ENCODE measurements around the gene SIAH3.

The SIAH3 gene

GRCh38 chr13:45812695-45813372 lies 38.7 kb downstream of the SIAH3 start:
- no peak overlapping the region for H3K27ac ChIP-seq
- no peaks in the 10 kb centered on the region for H3K36me3 ChIP-seq (ENCODE audit: insufficient read depth)
- no peaks in the 10 kb centered on the region for H3K27me3 ChIP-seq (ENCODE audit: insufficient read depth, low read depth)
- no peaks in the 10 kb centered on the region for H3K79me2 ChIP-seq (ENCODE audit: insufficient read depth, low read depth)
- no peak for TF ChIP-seq CTCF (conservative IDR thresholded peaks at IDR 0.05; ENCODE audit: low read depth, low read length)
- H3K9ac ChIP-seq, result no peak overlapping the region
- peaks cover 5% of the 10 kb centered on the region for H3K4me1 ChIP-seq (ENCODE audit: low read depth, poor library complexity, severe bottlenecking)
- no peaks in the 10 kb centered on the region for H4K20me1 ChIP-seq (ENCODE audit: insufficient read depth)
- no peak overlapping the region for H3K4me2 ChIP-seq
- H3K4me3 ChIP-seq (IDR thresholded peaks at IDR 0.05; ENCODE audit: insufficient read depth, low read depth, low read length), result no peak overlapping the region
- no peak overlapping the region for H2AFZ ChIP-seq (ENCODE audit: low read depth)

GRCh38 chr13:45811891-45812694 lies 39.5 kb downstream of the SIAH3 start:
- TF ChIP-seq CTCF (conservative IDR thresholded peaks at IDR 0.05; ENCODE audit: low read depth, low read length), result no peak
- H3K4me2 ChIP-seq, result no peak overlapping the region

GRCh38 chr13:45809801-45810394 lies 41.7 kb downstream of the SIAH3 start:
- no peak for TF ChIP-seq CTCF (conservative IDR thresholded peaks at IDR 0.05; ENCODE audit: low read depth, low read length)
- Histone ChIP-seq H3K36me3 (ENCODE audit: insufficient read depth) (no peaks in the 10 kb centered on the region), H3K4me3 (IDR thresholded peaks at IDR 0.05; ENCODE audit: insufficient read depth, low read depth, low read length) (no peak overlapping the region), H2AFZ (ENCODE audit: low read depth) (peak overlapping the region; percentile 49), H3K4me2 (peak overlapping the region; percentile 53; the same call in 1 of the 2 replicates), H3K9ac (no peak overlapping the region), H3K27me3 (ENCODE audit: insufficient read depth, low read depth) (no peaks in the 10 kb centered on the region), H4K20me1 (ENCODE audit: insufficient read depth) (no peaks in the 10 kb centered on the region), H3K79me2 (ENCODE audit: insufficient read depth, low read depth) (no peaks in the 10 kb centered on the region), H3K4me1 (ENCODE audit: low read depth, poor library complexity, severe bottlenecking) (peaks cover 5% of the 10 kb centered on the region), H3K27ac (no peak overlapping the region)

More at GRCh38 chr13:45811891-45812694, 39.5 kb downstream of the SIAH3 start:
- Histone ChIP-seq H3K27me3 (ENCODE audit: insufficient read depth, low read depth) (no peaks in the 10 kb centered on the region), H3K9ac (no peak overlapping the region), H3K4me3 (IDR thresholded peaks at IDR 0.05; ENCODE audit: insufficient read depth, low read depth, low read length) (no peak overlapping the region), H3K36me3 (ENCODE audit: insufficient read depth) (no peaks in the 10 kb centered on the region), H4K20me1 (ENCODE audit: insufficient read depth) (no peaks in the 10 kb centered on the region), H3K27ac (no peak overlapping the region), H3K79me2 (ENCODE audit: insufficient read depth, low read depth) (no peaks in the 10 kb centered on the region), H3K4me1 (ENCODE audit: low read depth, poor library complexity, severe bottlenecking) (peaks cover 5% of the 10 kb centered on the region), H2AFZ (ENCODE audit: low read depth) (no peak overlapping the region)

GRCh38 chr13:45808925-45809324 lies 42.6 kb downstream of the SIAH3 start:
- Histone ChIP-seq H2AFZ (ENCODE audit: low read depth) (no peak overlapping the region), H3K4me3 (IDR thresholded peaks at IDR 0.05; ENCODE audit: insufficient read depth, low read depth, low read length) (no peak overlapping the region), H3K79me2 (ENCODE audit: insufficient read depth, low read depth) (no peaks in the 10 kb centered on the region), H3K4me1 (ENCODE audit: low read depth, poor library complexity, severe bottlenecking) (peaks cover 5% of the 10 kb centered on the region), H3K27me3 (ENCODE audit: insufficient read depth, low read depth) (no peaks in the 10 kb centered on the region), H3K36me3 (ENCODE audit: insufficient read depth) (no peaks in the 10 kb centered on the region), H3K4me2 (no peak overlapping the region), H4K20me1 (ENCODE audit: insufficient read depth) (no peaks in the 10 kb centered on the region), H3K27ac (no peak overlapping the region), H3K9ac (no peak overlapping the region)
- TF ChIP-seq CTCF (conservative IDR thresholded peaks at IDR 0.05; ENCODE audit: low read depth, low read length), result no peak
